Stimulated activated CD8-positive, alpha-beta memory T cell treated with anti-CD3 and anti-CD28 coated beads, Interleukin-7, amount 100 ng/mL, for 24 hours (primary cell): ENCODE results near the gene OPN4.

ENCODE experiments used
- DNase-seq: peaks from one replicate; pipeline ENCODE4 v3.0.0-alpha.2; 2020; ENCODE audit warnings: low read depth

OPN4 gene

GRCh38 chr10:86647773-86648703 lies 6.3 kb upstream of the OPN4 start:
- no peak for DNase-seq

- no peak for DNase-seq
These were observed 5.5 kb upstream of the OPN4 start for GRCh38 chr10:86648704-86649427.

DNA sequence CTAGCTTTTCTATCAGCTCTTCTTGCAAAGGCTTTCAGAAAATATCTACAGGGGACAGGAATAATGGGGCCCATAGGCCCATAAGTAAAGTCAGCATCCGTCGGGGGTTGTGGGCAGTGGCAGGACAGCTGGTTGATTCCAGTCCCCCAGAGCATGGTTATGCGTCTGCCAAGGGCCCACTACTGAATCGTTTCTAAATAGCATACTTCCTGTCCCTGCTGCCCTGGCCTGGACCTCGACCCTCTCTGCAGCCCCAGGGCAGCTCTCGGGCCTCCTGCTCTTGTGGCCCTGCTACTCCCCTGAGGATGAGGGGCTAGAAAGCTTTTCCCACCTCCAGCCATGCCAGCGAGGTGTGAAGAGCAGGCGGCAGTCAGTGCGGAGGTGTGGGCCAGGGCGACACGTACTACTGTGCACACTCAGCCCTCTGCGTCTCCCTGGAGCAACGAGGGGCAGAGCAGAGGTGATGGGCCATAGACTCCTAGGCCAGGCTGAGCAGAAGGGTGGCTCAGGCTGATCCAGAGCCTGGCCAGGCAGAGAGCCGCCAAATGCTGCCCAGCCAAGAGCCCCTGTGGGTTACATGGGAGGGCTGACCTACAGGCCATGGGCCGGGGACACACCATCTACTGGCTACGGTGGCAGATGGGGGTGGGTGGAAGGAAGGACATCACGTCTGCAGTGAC lies 4.7 kb upstream of the OPN4 start:
- no peak for DNase-seq

DNA sequence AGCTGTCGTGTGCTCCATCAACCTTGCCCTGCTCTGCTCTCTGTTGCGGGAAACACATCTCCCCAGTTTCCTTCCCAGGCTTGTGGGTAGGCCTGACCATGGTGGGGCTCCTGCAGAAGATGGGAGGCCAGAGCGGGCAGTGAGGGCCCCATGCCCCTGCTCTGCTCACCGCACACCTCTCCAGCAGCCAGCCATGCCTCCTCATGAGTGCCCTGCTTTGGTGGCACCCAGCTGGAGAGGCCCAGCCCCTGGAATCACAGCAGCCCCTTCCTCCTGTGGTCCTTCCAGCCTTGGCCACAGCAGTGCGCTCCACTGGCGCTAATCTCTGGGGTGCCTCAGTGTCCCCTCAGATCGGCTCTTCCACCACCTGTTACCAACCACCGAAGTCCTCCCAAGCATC lies 4.2 kb upstream of the OPN4 start:
- DNase-seq: no peak

DNA sequence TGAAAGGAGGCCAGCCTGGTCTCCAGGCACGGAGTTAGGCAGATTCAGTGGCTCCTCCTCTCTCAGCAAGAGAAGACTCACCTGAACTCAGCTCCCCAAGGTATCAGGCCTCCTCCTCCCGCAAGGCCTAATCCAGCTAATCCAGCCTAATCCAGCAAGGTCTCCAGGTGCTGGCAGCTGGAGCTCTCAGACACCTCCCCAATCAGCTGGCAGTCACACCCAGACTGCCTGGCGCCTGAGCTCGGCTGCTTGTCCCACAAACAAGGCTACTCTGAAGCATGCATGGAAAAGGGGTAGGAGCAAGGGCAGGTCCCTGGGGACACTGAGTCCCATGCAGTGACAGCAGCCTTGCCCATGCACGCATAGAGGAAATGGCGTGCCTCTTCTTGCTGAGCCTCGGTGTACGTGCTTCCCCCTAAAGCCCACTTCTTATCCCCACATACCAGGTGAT lies 3.3 kb upstream of the OPN4 start:
- DNase-seq: no peak

DNA sequence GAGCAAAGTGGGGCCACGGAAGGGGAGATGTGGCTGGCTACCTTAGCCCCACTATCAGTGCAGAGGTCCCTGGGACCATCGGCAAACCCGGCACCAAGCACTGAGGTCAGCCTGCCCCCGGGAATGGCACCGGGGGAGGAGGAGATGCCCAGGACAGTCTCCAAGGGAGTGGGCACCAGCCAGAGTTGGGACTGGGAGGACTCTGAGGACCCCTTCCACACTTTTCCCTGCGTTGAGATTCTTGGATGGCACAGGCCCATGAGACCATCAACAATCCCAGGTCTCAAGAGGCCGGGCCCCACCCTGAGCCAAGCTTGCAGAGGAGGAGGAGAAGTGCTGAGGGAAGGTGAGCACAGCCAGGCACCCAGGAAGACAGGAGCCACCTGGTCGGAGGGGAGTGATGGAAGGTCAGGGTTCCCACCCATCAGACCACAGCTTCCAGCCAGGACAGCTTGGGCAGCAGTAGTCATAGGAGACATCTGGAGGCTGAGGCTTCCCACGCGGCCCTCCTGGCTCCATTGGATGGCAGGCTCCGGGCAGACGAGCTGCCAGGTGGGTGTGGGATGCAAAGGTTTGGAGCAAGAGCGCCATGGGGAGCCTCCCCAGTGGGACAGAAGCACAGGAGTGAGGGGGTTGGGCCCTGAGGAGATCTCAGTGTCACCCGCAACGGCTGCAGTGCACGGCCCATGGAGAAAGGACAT lies 2.6 kb upstream of the OPN4 start:
- DNase-seq: no peak

GRCh38 chr10:86652361-86653202 lies 1.8 kb upstream of the OPN4 start:
- no peak for DNase-seq

GRCh38 chr10:86653379-86653778 lies 968 bp upstream of the OPN4 start:
- no peak for DNase-seq

DNA sequence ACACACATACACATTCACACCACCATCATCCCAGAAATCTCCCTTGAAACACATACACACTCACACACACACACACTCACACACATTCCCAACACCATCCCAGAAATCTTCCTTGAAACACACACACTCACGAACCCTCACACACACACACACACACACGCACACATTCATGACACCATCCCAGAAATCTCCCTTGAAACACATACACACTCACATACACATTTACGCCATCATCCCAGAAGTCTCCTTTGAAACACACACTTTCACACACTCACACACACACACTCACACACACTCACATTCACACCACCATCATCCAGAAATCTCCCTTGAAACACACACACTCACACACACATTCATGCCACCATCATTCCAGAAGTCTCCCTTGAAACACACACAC lies 360 bp upstream of the OPN4 start:
- no peak for DNase-seq

DNA sequence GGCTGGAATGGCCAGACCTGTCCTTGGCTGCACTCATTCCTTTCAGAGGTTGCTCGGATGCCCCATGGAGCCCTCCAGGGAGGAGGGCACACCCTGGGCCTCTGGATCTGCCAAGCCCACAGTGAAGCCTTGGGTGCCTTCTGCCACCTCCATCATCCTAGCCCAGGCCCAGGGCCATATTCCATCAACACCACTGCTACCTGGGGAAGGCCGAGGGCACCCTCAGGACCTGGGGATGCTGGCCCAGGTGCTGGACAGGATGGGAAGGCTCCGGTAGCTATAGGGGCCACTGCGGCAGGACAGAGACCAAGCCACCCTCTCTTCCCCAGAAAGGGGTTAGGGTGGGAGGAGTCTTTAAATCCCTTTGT lies 810 bp downstream of the OPN4 start:
- no peak for DNase-seq

DNA sequence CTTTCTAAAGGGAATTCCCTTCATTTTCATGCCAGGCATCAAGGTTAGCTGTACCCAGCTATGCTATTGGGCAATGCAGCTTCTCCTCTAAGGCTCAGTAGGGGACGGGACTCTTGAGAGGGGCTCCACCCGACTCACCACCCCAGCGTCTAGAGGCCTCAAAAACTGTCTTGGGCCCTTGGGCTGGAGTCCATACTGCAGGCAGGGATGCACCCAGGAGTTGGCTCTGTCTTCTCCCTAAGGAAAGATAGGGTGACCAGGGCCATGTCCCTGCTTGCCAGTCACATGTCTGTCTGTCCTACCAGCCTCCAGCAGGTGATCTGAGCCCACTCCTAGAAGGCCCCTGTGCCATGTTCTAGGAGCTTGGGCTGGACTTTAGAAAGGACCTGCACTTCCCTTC lies 1.2 kb downstream of the OPN4 start:
- DNase-seq: no peak

DNA sequence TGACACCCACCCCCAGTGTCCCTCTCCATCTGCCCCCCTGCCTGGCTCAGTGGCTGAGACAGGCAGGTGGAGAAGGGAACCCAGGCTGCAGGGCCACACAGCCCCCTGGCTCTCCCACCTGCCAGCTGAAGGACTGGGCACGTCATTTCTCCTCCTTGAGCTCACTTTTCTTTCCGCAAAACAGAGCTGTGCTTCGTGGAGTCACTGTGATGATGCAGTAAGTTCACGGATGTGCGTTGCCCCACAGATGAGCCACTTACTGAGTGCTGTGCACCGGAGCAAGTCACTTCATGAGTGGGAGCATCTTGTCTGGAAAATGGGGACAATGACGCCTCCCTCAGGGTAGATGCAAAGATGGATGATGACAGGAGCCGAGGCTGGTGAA lies 2.7 kb downstream of the OPN4 start:
- no peak for DNase-seq

DNA sequence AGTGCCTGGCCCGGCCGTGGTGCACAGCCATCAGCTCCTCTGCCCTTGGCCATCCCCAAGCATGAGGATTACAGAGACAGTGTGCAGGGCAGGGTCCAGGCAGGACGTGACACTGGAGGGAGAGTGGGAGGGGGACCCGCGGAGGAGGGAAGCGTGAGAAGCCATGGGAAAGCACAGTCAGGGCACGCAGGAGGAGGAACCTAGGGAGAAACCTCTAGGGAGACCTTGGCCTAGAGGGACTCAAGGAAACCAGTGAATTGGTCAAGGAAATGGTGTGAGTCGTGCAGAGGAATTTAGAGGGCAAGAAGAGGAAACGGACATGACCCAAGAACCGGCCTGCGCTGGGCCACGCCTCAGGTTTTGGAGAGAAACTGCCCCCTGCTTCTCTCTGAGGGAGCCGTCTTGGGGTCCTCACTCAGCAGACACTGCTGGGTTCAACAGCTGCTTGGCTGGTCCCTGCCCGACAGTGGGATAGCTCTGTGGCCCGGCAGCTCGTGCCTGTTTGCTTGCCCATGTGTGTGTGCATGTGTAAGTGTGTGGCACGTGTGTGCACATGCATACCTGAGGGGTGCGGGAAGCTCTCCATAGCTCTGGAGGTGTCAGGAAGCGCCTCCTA lies 3.2 kb downstream of the OPN4 start:
- DNase-seq: no peak

GRCh38 chr10:86658261-86658741 lies 4.0 kb downstream of the OPN4 start:
- no peak for DNase-seq

DNA sequence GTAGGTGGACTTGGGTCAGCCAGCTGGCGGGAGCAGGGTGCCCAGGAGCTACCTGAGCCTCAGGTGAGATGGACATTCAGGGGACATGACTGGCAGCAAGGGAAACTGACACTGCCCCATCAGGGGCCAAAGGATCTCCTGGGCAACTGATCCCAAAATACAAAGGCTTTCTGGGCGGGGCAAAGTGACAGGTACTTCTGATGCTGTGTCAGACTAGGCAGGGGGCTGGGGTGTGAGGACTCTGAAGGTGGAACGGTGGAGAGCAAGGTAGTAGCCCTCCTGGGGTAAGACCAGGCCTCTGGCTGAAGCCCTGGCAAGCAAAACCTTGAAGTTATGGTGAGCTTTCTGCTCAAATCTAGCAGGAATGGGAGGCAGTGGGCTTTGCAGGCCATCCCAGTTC lies 4.4 kb downstream of the OPN4 start:
- DNase-seq: no peak

- no peak for DNase-seq
These were observed 4.9 kb downstream of the OPN4 start for GRCh38 chr10:86659161-86659691.

DNA sequence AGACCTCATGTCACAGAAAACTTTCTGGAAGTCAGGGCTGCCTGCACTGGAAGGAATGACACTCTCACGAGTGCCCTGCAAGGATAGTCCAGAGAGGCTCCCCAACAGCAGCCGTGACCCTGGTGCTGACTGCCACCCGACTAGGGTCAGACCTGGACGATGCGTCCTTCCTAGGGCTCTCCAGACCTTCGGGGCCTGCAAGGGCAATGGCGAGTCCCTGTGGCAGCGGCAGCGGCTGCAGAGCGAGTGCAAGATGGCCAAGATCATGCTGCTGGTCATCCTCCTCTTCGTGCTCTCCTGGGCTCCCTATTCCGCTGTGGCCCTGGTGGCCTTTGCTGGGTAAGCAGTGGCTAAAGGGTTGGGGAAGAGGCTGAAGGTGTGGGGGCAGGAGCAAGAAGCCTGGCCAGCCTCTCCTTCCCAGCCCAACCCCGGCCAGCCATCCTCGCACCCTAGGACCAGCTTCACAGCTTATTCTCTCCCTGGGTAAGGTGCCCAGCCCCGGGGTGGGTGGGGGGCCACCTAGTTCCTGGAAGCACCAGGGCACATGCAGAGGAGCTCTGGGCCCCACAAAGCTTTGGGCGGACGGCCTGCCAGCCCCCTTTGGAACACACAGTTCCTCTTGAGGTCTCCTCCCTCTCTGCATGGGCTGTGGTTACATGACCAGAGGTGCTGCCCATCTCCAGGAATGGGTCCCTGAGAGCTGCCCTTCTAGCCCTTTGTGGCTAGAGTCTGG lies 5.5 kb downstream of the OPN4 start:
- DNase-seq: no peak

DNA sequence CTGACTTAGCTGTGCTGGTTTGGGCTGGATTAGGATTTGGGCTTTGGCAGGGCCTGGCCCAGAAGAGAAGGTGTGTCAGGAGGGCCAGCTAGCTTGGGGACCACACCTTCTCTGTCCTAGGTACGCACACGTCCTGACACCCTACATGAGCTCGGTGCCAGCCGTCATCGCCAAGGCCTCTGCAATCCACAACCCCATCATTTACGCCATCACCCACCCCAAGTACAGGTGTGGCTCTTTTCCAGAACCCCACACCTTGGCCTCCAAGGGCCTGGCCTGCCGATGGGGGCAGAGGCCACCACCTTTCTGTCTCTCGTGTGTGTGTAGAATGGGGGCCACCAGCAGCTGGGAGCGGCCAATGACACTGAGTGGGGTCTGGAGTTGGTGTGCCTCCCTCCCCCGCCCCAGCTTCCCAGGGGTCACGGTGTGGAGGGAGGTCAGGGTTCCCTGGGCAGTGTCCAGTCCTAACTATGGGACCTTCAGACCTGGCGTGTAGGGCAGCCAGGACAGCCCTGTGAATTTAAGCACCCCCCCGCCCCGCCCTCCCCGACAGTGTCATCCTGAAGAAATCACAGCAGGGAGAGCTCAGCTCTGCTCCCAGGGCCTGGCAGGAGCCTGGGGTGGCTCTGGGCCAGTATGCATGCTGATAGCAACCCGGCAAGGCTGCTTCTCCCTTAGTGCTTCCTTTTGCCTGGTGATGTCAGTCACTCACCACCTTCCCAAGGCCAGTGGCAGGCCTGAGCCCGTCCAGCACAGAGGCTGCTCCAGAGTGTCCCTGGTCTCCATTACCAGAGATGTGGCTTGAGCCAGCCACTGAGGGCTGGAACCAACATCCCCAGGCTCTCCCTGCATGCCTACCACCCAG lies 7.0 kb downstream of the OPN4 start:
- DNase-seq: no peak
